Occipital lobe (tissue), 3 donors: Measurements from ENCODE around the gene FGR. TPM values are rescaled to one million over a fixed set of nuclear protein-coding genes. Genes with fewer than 3 reads are reported as not detected.

Experiments
- DNase-seq: peaks from one replicate; lab custom pipeline; 2025; lab: John Stamatoyannopoulos, UW
- small RNA-seq: library from RNA; depleted of rRNA; stranded (forward); fragments of <200 nt; gene quantifications from one replicate; pipeline ENCODE3, GENCODE V24; 2014
- total RNA-seq: library from RNA; depleted of rRNA; stranded (reverse); fragments of >200 nt; gene quantifications from one replicate; pipeline ENCODE4 v1.2.3, GENCODE V29; 2014

The FGR gene
- total RNA-seq, 1 donor from 2014 or later: 0.78 TPM

GRCh38 chr1:27568300-27569087 is 66.5 kb downstream of the FGR start:
- peak; percentile 79 for DNase-seq

DNA sequence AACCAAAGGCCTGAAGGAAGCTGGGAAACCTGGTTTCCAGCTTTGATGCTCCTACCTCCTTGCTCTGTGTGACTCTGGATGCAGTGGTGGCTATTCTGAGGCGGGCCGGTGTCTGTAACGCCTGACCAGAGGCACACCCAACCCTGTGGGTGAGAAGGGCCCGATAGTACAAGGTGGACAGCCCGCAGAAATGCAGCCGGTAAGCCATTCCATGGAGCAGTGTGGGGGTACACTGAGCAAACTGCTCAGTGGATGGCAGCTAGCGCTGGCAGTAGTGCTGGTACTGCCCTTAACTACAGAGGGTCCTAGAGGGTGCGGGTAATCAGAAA is 67.0 kb downstream of the FGR start:
- DNase-seq: no peak

- no peak for DNase-seq
Observed at GRCh38 chr1:27567146-27567526, 67.8 kb downstream of the FGR start.

DNA sequence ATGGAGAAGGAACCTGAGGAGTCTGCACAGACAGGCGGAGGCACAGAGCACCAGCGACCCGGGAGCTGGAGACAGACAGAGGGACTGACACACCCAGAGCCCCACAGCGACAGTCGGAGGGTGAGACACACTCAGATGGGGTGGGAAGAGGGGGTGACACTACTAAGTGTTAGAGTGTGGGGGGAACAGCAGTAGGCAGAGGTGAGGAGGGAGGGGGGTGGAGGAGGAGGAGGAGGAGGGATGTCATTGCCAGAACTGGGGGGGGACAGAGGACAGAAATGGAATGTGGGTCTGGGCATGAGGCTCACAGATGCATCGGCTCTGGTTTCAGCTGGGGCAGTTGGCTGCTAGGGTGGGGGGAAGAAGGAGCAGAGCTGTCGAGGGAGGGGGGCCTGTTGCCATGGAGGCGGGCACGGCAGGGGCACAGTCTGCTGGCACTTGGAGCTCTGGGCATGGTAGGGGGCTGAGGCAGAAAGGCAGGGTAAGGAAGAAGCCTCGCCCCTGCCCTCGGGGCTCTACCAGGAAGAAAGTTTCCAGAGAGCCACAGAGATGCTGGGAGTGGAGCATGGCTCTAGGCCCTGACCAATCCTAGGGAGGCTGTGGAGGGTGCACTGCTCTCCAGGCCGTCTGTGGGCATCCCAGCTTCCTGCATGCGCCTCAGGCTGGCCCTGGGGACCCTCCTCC is 68.4 kb downstream of the FGR start:
- DNase-seq: no peak

DNA sequence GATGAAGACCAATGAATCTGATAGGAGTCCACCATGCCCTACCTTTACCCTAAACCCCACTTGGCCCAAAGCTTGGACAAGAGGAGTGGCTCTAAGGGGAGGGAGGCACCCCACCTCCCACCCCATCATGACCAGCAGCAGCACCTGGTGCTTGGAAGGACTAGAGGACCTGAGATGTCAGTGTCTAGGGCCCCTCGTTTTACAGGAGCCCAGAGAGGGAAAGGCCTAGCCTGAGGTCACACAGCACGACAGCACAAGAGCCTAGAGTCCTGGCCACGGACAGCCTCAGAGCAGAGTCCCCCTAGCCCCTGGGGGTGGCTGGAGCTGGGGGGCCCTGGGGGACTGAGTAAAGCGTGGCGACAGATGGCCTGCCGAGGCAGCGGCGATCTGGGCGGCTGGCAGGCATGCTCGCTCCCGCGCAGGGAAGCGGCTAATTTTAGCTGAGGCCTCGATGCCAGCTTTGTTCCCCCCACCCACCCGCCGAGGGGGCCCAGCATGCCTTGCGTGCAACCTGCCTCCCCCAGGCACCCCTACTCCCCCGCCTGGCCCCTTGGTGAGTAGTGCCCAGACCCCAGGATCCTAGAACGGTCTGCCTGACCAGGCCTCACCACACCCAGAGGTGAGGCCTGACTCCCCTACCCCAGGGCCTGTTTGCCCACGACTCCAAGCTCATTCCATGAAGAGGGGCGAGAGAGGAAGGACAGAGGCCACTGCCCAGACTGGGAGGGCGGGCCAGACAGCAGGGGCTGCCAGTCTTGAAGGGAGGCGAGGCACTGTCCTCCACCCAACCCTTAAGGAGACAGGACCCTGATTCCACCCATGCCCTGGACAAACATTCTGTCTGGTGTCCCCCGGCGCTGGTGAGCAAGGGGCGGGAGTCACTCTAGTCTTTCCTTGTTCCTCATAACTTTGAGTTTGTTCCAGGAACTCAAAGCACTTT is 70.0 kb downstream of the FGR start:
- DNase-seq: no peak

DNA sequence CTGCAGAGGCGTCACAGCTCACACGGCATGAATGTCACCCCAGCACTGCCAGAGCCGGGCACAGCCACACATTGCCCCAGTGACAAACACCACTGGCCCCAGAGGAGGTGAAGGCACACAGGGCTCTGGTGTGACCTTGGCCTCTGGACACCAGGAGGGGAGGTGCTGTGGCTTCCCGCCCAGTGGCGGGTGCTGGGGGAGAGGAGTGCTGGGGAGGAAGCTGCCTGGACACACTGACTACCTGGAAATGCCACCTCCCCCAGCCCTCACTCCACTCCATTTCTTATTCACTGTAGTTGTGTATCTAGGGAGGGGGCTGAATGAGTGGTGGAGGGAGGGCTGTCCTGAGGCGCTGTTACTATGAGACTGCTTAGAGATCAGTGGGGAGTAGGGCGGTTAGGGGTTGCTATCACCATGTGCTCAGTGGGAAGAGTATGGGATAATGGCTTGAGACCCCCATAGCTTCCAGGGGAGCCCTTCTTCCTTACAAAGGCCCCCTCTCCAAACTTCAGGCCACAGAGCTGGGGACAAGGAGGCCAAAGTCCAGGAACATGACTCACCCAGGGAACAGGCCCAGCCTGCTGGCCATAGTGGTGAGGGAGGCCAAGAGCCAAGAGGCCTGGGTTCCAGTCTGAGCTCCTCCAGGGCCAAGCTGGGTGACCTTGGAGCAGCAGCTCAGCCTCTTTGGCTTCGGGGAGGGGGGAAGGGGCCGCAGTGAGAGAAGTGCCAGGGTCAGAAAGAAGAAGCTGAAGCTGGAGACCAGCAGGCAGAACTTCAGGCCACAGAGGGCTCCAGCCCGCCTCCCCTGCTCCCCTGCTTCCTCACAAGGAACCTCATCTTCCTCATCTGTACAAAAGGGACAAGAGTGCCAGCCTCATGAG is 71.2 kb downstream of the FGR start:
- no peak for DNase-seq

DNA sequence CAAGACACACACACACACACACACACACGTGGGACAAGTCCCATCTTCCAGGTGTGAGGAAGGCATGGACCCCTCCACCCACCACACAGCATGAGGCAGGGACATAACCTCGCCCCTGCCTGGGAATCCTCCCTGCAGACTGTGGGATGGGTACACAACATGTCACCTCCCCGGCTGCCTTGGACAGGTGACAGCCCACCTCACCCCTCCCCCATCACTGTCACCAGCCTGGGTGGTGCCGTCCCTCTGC is 71.7 kb downstream of the FGR start:
- DNase-seq: no peak

DNA sequence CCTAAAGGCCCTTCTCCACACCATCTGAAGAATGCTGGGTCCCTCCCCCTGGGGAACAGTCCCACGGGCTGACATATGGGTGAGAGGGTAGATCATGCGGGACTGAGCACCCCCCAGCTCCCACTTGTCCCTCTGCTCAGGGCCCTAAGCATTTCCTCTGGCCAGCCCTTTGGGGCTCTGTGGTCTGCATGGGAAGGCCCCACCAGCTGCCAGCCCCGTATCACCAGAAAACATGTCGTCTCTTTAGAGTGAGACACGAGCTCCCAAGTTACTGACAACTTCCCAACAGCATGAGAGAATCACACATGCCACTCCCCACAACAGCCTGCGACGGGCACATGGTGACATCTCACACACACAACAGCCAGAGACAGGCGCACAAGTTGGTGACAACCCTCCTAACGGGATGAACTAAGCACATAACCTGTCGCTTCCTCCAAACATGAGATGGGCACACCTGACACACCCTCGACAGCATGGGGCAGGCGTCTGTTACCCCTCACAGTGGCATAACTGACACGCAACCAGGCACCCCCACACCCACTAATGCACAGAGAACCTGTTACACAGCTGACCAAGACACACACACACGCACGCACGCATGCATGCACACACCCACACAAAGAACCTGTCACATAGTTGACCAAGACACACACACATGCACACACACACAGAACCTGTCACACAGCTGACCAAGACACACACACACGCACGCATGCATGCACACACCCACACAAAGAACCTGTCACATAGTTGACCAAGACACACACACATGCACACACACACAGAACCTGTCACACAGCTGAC is 72.2 kb downstream of the FGR start:
- DNase-seq: no peak

Small RNAs within 50 kb of the gene (small RNA-seq; reads per million reads assigned to genes)
- not detected for gene AL031729.1
- gene RNU6-949P: not detected

Other genes with a start within 250 kb of the FGR start
- gene GPR3, start 242.6 kb downstream of the FGR start, total RNA-seq: not detected
- gene WASF2, start 145.0 kb downstream of the FGR start, total RNA-seq: 6.1 TPM
- 11.9 TPM for gene AHDC1, start 31.0 kb downstream of the FGR start, total RNA-seq
- gene IFI6, start 37.0 kb upstream of the FGR start, total RNA-seq: 34.5 TPM
- gene FAM76A, start 90.8 kb upstream of the FGR start, total RNA-seq: 18.2 TPM
- gene STX12, start 138.0 kb upstream of the FGR start, total RNA-seq: 165 TPM
- gene PPP1R8, start 195.6 kb upstream of the FGR start, total RNA-seq: 51.9 TPM
- gene THEMIS2, start 237.4 kb upstream of the FGR start, total RNA-seq: 3.4 TPM